Motor neuron (in vitro differentiated cells): Measurements from ENCODE around the gene PPARG. TPM values are rescaled to one million over a fixed set of nuclear protein-coding genes. Genes with fewer than 3 reads are reported as not detected.

Experiments
- ATAC-seq, 8 experiments: fragments of 200-7000 bp; cut with Tn5 transposase; replicated peaks in 6 of 8; 2 replicates each; pipeline ENCODE4 v1.8.0; 2021; ENCODE audit warnings: mild to moderate bottlenecking in 8 of 8, moderate library complexity in 8 of 8
- H3K27ac ChIP-seq, 2 donors: fragments of 250-450 bp; sonication (Bioruptor Pico); 2 replicates each; pipeline ENCODE4 v1.9.0; 2021; ENCODE audit warnings: antibody characterized with exemption in 2 of 2, mild to moderate bottlenecking in 2 of 2, moderate library complexity in 1 of 2
- H3K4me1 ChIP-seq, 2 donors: fragments of 250-450 bp; sonication (Bioruptor Pico); replicated peaks in 1 of 2; 2 replicates each; pipeline ENCODE4 v1.6.1; 2021; ENCODE audit warnings: antibody characterized with exemption in 2 of 2, mild to moderate bottlenecking in 2 of 2, moderate library complexity in 1 of 2
- H3K4me3 ChIP-seq, 5 donors: fragments of 250-450 bp; sonication (Bioruptor Pico); 2 replicates each; pipeline ENCODE4 v1.9.0; 2021; ENCODE audit warnings: antibody characterized with exemption in 5 of 5, mild to moderate bottlenecking in 5 of 5, moderate library complexity in 4 of 5
- WGBS, 10 experiments: fragments of 450-650 bp; shearing (Covaris generic); methylation state at CpG; one replicate each; pipeline ENCODE4 v1.0.0; 2022; 5-methylcytosine and 5-hydroxymethylcytosine counted together
- in situ Hi-C, 9 experiments: fragments of 400-800 bp; cut with MboI; loops; one replicate each; pipeline ENCODE4 v1.15.0; 2021; ENCODE audit warnings: low sequenced_read_pairs in 9 of 9, low pct_unique_long_range_greater_than_20kb in 2 of 9; ENCODE audit not compliant: unreplicated experiment in 9 of 9
- total RNA-seq, 8 experiments: library from RNA; unstranded; fragments of 300-600 nt; gene quantifications; 2 replicates each; pipeline versions ENCODE4 v1.2.3 to v1.2.4, GENCODE V29; 2022

Gene PPARG
- total RNA-seq, 8 experiments from 2014 or later: 0.31 to 9.9 (median 0.66) TPM; not detected in 1

DNA sequence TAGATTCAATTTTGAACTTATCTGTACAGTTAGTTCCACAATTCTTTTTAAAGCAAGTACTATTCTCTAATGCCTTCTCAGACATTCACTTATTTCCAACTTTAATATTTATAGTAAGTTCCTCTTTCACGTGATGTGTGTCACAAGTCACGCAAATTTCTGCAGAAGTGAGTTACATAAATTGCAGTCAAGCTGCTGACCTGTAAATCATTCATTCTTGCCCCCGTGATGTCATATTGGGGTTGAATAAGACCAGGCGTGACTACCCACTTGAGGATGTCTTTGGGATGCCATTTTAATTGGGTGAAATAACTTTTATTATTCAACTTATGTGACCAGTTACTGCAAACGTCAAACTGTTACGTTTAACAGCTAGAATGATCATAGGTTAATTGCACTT is 15.1 kb downstream of the PPARG start:
- WGBS, 10 experiments: 24 to 93% (median 83%) methylated on average over 2 to 6 of the region's 6 CpGs
- in situ Hi-C loops: no loop called here
- Histone ChIP-seq H3K4me3 (no peak overlapping the region), H3K27ac (no peak overlapping the region), H3K4me1 (no peaks in the 10 kb centered on the region)
- ATAC-seq: no peak

DNA sequence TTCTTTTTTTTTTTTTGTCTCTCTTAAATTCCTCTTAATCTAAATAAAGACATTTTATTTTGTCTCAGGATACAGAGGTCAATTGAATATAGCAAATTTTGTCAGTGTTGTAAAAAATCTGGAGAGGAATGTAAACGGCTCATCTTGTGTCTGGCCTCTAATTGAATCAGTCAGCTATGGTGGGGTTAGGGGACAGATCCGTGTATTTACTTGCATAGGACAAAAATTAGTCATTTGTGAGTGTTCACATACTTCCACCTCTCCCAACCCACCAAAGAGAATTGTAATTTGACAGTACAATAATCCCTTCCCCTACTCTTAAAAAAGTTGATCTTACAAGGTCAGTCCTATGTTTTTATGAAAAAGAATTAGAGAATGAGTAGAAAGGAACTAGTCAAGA is 18.3 kb downstream of the PPARG start:
- no peak for ATAC-seq
- H3K27ac ChIP-seq: no peak overlapping the region
- 20 to 100% (median 70%) methylated on average over 1 to 2 of the region's 2 CpGs; no CpG with 5 or more reads in 3 of the 10 experiments for WGBS, 10 experiments

DNA sequence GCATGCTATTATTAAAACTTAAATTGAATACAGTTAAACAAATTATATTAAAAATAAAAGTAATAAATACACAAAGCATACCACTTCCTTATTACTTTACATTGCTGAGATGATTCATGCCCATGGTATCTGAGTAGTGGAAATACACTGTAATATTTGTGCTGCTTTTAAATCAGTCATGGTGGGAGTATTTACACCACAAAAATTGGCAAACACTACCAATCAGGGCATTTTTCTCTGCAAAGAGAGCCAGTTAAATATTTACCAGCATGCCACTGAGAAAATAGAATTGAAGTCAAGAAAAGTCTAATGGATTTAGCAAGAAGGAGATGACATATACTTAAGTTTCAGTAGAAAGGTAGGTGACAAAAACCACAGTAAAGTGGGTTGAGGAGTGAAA is 19.6 kb downstream of the PPARG start:
- Histone ChIP-seq H3K27ac (no peak overlapping the region), H3K4me1 (no peaks in the 10 kb centered on the region), H3K4me3 (no peak overlapping the region)
- in situ Hi-C loops: no loop called here
- ATAC-seq: no peak

More for the DNA sequence above, 18.3 kb downstream of the PPARG start:
- Histone ChIP-seq H3K4me3 (no peak overlapping the region), H3K4me1 (no peaks in the 10 kb centered on the region)
- in situ Hi-C loops: no loop called here

DNA sequence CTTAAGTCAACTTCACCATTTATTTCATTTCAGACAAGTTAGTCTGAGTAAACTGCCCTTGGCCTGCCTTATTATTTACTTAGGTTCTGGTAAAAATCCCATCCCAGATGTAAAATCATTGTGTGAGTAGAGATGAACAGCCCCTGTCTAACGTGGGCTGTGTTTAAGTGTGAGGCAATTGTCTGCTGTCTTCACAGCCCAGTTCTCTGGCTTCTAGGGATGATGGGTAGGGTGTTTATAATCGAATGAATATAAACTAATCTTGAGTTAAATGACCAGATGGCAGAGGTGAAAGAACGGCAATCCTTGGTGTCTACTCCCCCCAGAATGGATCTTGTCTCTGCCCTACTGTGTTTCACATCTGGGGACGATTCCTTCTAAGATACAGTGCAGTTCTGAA is 20.8 kb downstream of the PPARG start:
- ATAC-seq: no peak
- H3K4me1 ChIP-seq: no peaks in the 10 kb centered on the region
- 20 to 81% (median 57%) methylated on average over 1 to 3 of the region's 4 CpGs; no CpG with 5 or more reads in 3 of the 10 experiments for WGBS, 10 experiments
- no peak overlapping the region for H3K27ac ChIP-seq
- H3K4me3 ChIP-seq: no peak overlapping the region
- in situ Hi-C loops: no loop called here

DNA sequence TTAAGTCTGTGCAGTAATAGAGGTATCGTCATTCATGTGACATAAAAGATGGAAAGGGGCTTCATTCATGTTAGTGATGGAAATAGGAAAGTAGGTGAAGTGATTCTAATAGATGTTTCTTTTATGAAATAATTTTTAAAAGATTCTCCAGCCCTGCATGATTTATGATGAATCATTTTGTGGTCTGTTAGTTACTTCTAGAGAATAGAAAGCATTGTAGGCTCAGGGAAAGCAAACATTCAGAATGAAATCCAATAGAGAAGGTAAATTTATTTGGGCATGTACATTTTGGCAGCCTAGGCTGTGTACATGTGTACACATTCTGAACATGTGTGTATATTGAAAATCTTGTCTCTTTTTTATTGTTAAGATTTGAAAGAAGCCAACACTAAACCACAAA is 23.1 kb downstream of the PPARG start:
- WGBS, 10 experiments: 83 to 100% (median 100%) methylated on average over 1 of the region's 1 CpG; no CpG with 5 or more reads in 2 of the 10 experiments
- H3K27ac ChIP-seq: no peak overlapping the region
- no peak for ATAC-seq
- H3K4me3 ChIP-seq: no peak overlapping the region
- no peaks in the 10 kb centered on the region for H3K4me1 ChIP-seq
- in situ Hi-C loops: no loop called here

DNA sequence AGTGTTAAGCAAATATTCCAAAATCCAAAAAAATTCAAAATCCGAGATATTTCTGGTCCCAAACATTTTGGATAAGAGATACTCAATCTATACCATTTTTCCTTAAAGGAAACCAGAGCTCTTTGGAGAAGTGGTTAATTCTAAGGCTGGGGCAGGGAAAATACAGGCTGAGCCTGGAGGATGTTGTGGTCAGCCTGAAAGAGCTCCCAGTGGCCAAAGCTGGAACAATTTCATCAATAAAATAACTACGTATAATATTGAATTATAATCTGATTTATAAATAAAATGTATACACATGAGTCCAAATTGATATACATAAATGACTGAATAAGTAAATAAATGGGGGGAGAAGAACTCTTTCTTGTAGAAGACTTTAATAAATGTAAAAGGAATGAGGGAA is 24.6 kb downstream of the PPARG start:
- no peaks in the 10 kb centered on the region for H3K4me1 ChIP-seq
- 39 to 100% (median 83%) methylated on average over 1 to 2 of the region's 2 CpGs for WGBS, 10 experiments
- H3K27ac ChIP-seq: no peak overlapping the region
- no peak overlapping the region for H3K4me3 ChIP-seq
- no peak for ATAC-seq
- in situ Hi-C loops: no loop called here

DNA sequence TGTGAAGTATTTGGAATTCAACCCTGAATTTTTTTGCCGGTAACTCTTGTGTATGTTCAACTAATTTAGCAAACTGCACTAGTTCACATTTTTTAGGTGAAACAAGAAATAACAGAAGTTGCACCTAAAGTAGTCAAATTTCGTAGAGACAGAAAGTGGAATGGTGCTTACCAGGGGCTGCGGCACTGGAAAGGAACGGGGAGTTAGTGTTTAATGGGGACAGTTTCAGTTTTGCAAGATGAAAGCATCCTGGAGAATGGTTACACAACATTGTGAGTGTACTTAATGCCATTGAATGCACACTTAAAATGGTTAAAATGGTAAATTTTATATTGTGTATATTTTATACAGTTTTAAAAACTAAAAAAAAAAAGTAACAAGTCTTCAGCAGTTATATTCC is 27.4 kb downstream of the PPARG start:
- Histone ChIP-seq H3K4me3 (no peak overlapping the region), H3K4me1 (no peaks in the 10 kb centered on the region), H3K27ac (no peak overlapping the region)
- no peak for ATAC-seq
- in situ Hi-C loops: no loop called here
- 32 to 97% (median 76%) methylated on average over 1 to 4 of the region's 4 CpGs for WGBS, 10 experiments

DNA sequence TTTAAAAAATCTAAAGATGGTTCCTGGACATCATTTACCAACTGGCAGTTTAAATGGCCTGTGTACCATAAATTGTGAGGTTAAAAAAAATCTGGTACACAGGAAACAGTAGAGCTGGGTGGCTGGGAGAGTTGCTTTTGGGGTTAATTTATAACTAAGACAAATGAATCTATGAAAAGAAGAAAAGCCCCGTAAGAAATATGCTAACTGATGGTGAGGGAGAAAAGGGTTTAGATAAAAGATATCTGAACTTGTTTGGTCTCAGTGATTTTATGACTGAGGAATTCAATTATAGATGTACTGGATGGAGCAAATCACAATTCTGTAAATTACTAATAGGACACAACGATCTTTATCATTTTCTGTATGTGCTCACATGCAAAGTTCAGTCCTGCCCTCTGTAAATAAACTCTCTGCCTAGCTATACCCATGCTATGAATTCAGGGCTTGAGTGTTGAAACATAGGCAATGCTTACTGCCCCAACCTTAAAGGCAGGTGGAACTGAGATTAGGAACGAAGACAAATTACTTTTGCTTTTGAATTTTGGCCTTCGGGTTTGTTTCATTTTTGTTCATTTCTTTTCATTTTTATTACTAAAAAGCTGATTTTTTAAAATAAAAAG is 28.0 kb downstream of the PPARG start:
- in situ Hi-C loops: no loop called here

DNA sequence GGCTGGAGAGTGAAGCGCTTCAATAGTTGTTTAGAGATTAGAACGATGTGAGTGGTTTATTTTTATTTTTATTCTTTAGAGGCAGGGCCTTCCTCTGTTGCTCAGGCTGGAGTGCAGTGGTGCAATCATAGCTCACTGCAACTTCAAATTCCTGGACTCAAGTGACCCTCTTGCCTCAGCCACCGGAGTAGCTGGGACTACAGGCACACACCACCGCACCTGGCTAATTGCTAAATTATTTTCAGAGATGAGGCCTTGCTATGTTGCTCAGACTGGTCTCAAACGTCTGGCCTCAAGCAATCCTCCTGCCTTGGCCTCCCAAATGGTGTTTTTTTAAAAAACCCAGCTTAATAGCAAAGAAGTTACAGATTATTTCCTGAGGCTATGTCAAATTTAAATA is 29.0 kb downstream of the PPARG start:
- H3K4me1 ChIP-seq: no peaks in the 10 kb centered on the region
- WGBS, 10 experiments: 22 to 93% (median 83%) methylated on average over 2 to 5 of the region's 5 CpGs; no CpG with 5 or more reads in 1 of the 10 experiments
- no peak for ATAC-seq
- in situ Hi-C loops: no loop called here
- H3K27ac ChIP-seq: no peak overlapping the region
- no peak overlapping the region for H3K4me3 ChIP-seq

More for the DNA sequence above, 28.0 kb downstream of the PPARG start:
- Histone ChIP-seq H3K4me1 (no peaks in the 10 kb centered on the region), H3K4me3 (no peak overlapping the region), H3K27ac (no peak overlapping the region)
- no peak for ATAC-seq
- 31 to 94% (median 59%) methylated on average over 1 to 4 of the region's 4 CpGs for WGBS, 10 experiments

DNA sequence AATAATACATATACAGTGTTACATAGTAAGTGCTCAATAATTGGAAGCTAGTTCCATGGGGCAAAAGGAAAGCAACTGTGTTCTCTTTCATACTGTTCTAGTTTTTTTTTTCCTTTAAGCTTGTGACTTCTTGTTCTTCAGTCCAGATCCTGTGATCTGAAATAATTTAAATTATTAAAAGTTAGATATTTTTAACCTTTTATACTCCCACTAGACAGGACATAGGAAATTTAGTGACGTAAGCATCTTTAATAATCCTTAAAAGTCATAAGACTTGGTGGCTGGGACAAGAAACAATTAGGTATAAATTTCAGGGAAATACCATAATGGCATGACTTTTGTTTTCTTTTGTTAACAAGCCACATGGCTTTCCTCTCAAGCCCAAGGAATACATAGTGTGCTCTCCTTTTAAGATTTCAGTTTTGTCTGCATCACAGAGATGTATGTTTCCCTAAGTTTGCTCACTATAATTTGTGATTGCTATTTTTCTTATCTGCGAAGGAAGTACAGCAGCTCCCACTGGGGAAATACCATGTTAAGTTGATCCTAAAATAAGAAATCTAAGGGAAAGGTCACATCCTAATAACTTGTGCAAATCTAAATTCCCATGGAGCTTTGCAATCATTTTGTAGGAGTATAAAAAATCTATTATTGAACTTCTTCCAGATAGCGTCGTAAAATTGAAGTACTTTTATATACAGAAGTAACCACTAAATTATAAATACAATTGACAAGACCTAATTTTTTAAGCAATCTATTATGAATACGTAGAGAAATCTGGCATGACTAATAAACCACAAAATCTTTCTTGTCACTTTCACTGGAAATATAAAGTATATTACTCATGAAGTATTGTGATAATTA is 30.1 kb downstream of the PPARG start:
- H3K4me3 ChIP-seq: no peak overlapping the region
- no peak overlapping the region for H3K27ac ChIP-seq
- 43 to 98% (median 88%) methylated on average over 3 to 5 of the region's 5 CpGs for WGBS, 10 experiments
- no peaks in the 10 kb centered on the region for H3K4me1 ChIP-seq
- ATAC-seq: no peak
- in situ Hi-C loops: no loop called here

DNA sequence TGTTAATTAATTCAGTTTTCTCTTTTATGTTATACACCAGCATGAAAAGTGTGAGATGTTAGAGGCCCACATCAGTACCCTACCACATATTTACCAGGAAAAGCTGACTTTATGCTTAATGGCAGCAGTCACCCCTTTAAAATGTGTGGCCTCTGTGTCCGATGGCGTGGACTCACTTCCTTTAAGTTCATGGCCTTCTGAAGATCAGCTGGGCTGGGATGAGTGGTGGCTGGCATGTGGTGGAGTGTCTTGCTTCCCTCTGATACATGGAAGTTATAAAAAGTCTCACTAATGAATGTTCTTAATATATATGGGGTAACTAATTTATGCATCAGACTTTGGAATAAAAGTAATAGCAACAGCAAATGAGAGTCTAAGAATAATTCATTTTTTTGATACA is 32.1 kb downstream of the PPARG start:
- WGBS, 10 experiments: 82 to 100% (median 100%) methylated on average over 2 of the region's 2 CpGs; no CpG with 5 or more reads in 4 of the 10 experiments
- in situ Hi-C loops: no loop called here

DNA sequence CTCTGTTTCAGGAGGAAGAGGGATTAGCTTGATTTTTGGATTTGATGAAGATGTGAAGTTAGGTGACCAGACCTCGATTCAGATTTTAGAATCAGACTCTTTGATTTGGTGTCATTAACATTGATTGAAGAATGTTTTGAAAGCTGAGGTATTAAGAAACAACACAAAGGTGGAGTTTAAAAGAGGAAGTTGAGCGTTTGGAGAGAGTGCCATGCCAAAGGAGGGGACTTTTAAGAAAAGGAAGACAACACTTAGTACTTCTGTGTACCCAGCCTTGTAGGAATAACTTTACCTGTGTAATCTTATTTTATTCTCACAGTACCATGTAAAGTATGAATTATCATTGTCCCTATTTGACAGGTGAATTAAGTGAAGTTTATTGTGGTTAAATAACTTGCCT is 34.4 kb downstream of the PPARG start:
- in situ Hi-C loops: no loop called here
- Histone ChIP-seq H3K27ac (no peak overlapping the region), H3K4me1 (peaks cover 0 to 9% of the 10 kb centered on the region in 2 donors), H3K4me3 (no peak overlapping the region)
- ATAC-seq: no peak
- 0 to 92% (median 68%) methylated on average over 2 of the region's 2 CpGs for WGBS, 10 experiments

More for the DNA sequence above, 32.1 kb downstream of the PPARG start:
- Histone ChIP-seq H3K4me1 (no peaks in the 10 kb centered on the region), H3K4me3 (no peak overlapping the region), H3K27ac (no peak overlapping the region)
- no peak for ATAC-seq

DNA sequence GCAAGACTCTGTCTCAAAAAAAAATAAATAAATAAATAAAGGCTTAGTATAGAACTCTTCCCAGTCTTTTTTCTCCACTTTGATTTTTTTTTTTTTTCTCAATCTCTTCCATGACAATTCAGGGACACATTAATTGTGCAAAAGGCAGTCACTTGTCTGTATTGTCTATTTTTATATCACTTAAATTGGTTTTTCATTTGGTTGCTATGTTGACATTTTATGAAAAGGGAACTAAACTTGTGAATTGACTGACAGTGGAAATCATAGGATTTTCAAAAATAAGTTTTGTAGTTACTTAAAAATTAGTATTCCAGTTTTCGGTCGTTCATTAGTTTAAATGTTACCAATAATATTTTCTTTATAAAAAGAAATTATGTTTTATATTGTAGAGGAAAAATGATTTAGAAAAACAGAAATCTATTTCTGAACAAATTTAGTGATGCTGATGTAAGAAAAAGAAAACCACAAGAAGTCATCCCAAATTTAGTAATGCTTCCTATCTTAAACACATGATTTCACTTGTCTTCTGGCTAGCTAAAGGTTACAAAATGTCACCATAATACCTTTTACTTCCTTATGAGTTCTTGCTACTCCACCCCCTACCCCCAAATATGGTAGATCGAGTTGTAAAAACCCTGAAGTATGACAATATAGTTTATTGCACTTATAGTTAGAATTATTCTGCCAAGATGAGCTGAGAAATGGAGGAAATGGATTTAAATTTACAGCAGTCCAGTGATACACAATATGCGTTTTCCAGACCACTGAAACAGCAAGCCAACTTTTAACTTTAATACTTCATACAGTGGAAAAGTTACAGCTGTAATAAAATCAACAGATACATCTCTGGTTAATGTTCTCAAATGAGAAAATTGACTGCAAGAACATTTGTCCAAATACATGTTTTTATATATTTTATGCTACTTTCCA is 37.0 kb downstream of the PPARG start:
- H3K4me3 ChIP-seq: no peak overlapping the region
- WGBS, 10 experiments: 32 to 100% (median 89%) methylated on average over 1 to 4 of the region's 4 CpGs
- ATAC-seq: no peak
- H3K4me1 ChIP-seq: peaks cover 0 to 9% of the 10 kb centered on the region in 2 donors
- in situ Hi-C loops: no loop called here
- no peak overlapping the region for H3K27ac ChIP-seq
